ENCODE data around the gene CLIC4. TPM values are rescaled to one million over a fixed set of nuclear protein-coding genes. Genes with fewer than 3 reads are reported as not detected.
A peak's percentile ranks its signal among the peaks of the same experiment; 100 is the strongest.

Gene CLIC4
- total and polyA plus RNA-seq, 9 of the 15 experiments (the other 6 are each of a cell fraction or from before 2014, with no cell fraction given) = 16.0 to 67.5 (median 38.4) TPM

- no peak for TF ChIP-seq ARID3A (IDR thresholded peaks at IDR 0.05; ENCODE audit: borderline replicate concordance, low read depth, low read length)
- peak; percentile 20; the same call in 1 of the 2 replicates for TF ChIP-seq TEAD4 (IDR thresholded peaks at IDR 0.05; ENCODE audit: low read length)
- no peak for TF ChIP-seq TEAD4 (CRISPR knock-in tag; IDR thresholded peaks at IDR 0.05; ENCODE audit: borderline replicate concordance)
- no peak for TF ChIP-seq SP1 (CRISPR knock-in tag; IDR thresholded peaks at IDR 0.05)
- no peak for TF ChIP-seq HMBOX1 (IDR thresholded peaks at IDR 0.05)
- TF ChIP-seq CSDE1 (IDR thresholded peaks at IDR 0.05) = no peak
- TF ChIP-seq SIX5 (IDR thresholded peaks at IDR 0.05; ENCODE audit: borderline replicate concordance in 1 of 2, insufficient read depth in 1 of 2, low read depth in 1 of 2, low read length in 2 of 2) = no peak
- no peak for TF ChIP-seq CREB5 (CRISPR knock-in tag; IDR thresholded peaks at IDR 0.05)
- no peak for TF ChIP-seq MLX (CRISPR knock-in tag; conservative IDR thresholded peaks at IDR 0.05)
- TF ChIP-seq HINFP (tag; conservative IDR thresholded peaks at IDR 0.05; ENCODE audit: low read depth) = no peak
- TF ChIP-seq PKNOX1 (IDR thresholded peaks at IDR 0.05) = peak; percentile 85
- no peak for TF ChIP-seq ZNF124 (CRISPR knock-in tag; IDR thresholded peaks at IDR 0.05)
- no peak for TF ChIP-seq ZNF384 (IDR thresholded peaks at IDR 0.05; ENCODE audit: low read depth, low read length)
- TF ChIP-seq NFYB (IDR thresholded peaks at IDR 0.05; ENCODE audit: extremely low read depth, insufficient read length) = no peak
- TF ChIP-seq ZNF408 (CRISPR knock-in tag; IDR thresholded peaks at IDR 0.05; ENCODE audit: low read depth) = no peak
- peak; percentile 25; the same call in 1 of the 2 replicates for TF ChIP-seq SMAD4 (CRISPR knock-in tag; conservative IDR thresholded peaks at IDR 0.05)
- TF ChIP-seq LEF1 (IDR thresholded peaks at IDR 0.05) = 0 out of 2 replicates have a peak, but pooled peaks have one; percentile 20
- TF ChIP-seq ETS1 (conservative IDR thresholded peaks at IDR 0.05; ENCODE audit: control insufficient read depth, low read depth, low read length) = no peak
These were observed 58.8 kb downstream of the CLIC4 start (continued) for GRCh38 chr1:24803987-24804530.

All from K562 (cell line).